HepG2 (cell line): ENCODE results near the gene CLTCL1. TPM values are rescaled to one million over a fixed set of nuclear protein-coding genes. Genes with fewer than 3 reads are reported as not detected.

ENCODE experiments used
- BRCA1 ChIP-seq: sonication (generic); formaldehyde crosslinking; IDR thresholded peaks from 2 replicates; pipeline ENCODE4 v1.4.0; 2020; ENCODE audit warnings: missing genetic modification reagents
- ETV5 ChIP-seq: IDR thresholded peaks from 2 replicates; pipeline ENCODE4 v1.6.1; 2018; ENCODE audit warnings: missing biosample characterization, missing genetic modification reagents, inconsistent platforms, borderline replicate concordance
- FIP1L1 ChIP-seq: fragments of 200-400 bp; formaldehyde crosslinking; IDR thresholded peaks from 2 replicates; pipeline ENCODE4 v1.6.1; 2018; ENCODE audit warnings: low read depth, mild to moderate bottlenecking, low read length, moderate library complexity, borderline replicate concordance; ENCODE audit not compliant: insufficient read depth
- FOXC1 ChIP-seq: sonication (generic); formaldehyde crosslinking; IDR thresholded peaks from 2 replicates; pipeline ENCODE4 v1.8.0; 2022; ENCODE audit warnings: mild to moderate bottlenecking, missing genetic modification reagents, borderline replicate concordance
- GTF3A ChIP-seq: sonication (generic); formaldehyde crosslinking; conservative IDR thresholded peaks from 2 replicates; pipeline ENCODE4 v1.4.0; 2020; ENCODE audit warnings: mild to moderate bottlenecking, missing genetic modification reagents
- HOXA3 ChIP-seq: sonication (generic); formaldehyde crosslinking; IDR thresholded peaks from 2 replicates; pipeline ENCODE4 v1.5.0; 2020; ENCODE audit warnings: missing genetic modification reagents
- KLF9 ChIP-seq: IDR thresholded peaks from 2 replicates; pipeline ENCODE4 v1.6.1; 2016; ENCODE audit warnings: low read depth
- MATR3 ChIP-seq: sonication (generic); formaldehyde crosslinking; IDR thresholded peaks from 2 replicates; pipeline ENCODE4 v1.4.0; 2020; ENCODE audit warnings: missing genetic modification reagents
- NFIB ChIP-seq: sonication (generic); formaldehyde crosslinking; IDR thresholded peaks from 2 replicates; pipeline ENCODE4 v1.9.0; 2021; ENCODE audit warnings: missing genetic modification reagents, mild to moderate bottlenecking, borderline replicate concordance
- PAX8 ChIP-seq: sonication (generic); formaldehyde crosslinking; IDR thresholded peaks from 2 replicates; pipeline ENCODE4 v1.8.0; 2022; ENCODE audit warnings: mild to moderate bottlenecking, missing genetic modification reagents, borderline replicate concordance
- RELA ChIP-seq: sonication (generic); formaldehyde crosslinking; IDR thresholded peaks from 2 replicates; pipeline ENCODE4 v1.4.0; 2020; ENCODE audit warnings: missing genetic modification reagents
- SRY ChIP-seq: sonication (generic); formaldehyde crosslinking; IDR thresholded peaks from 2 replicates; pipeline ENCODE4 v1.8.0; 2022; ENCODE audit warnings: mild to moderate bottlenecking, missing genetic modification reagents
- TBL1XR1 ChIP-seq: fragments of 150-350 bp; IDR thresholded peaks from 2 replicates; pipeline ENCODE4 v1.6.1; 2014; ENCODE audit warnings: borderline replicate concordance, low read length; ENCODE audit not compliant: partially characterized antibody
- ZMAT3 ChIP-seq: sonication (generic); formaldehyde crosslinking; conservative IDR thresholded peaks from 2 replicates; pipeline ENCODE4 v1.7.0; 2021; ENCODE audit warnings: missing genetic modification reagents
- ZNF251 ChIP-seq: sonication (generic); formaldehyde crosslinking; IDR thresholded peaks from 2 replicates; pipeline ENCODE4 v1.9.0; 2021; ENCODE audit warnings: mild to moderate bottlenecking, missing genetic modification reagents
- ZNF350 ChIP-seq: sonication (generic); formaldehyde crosslinking; IDR thresholded peaks from 2 replicates; pipeline ENCODE4 v1.4.0; 2020; ENCODE audit warnings: mild to moderate bottlenecking, low read depth, missing genetic modification reagents, borderline replicate concordance
- ZNF441 ChIP-seq: sonication (generic); formaldehyde crosslinking; IDR thresholded peaks from 2 replicates; pipeline ENCODE4 v1.7.0; 2021; ENCODE audit warnings: missing genetic modification reagents, borderline replicate concordance
- ZNF501 ChIP-seq: sonication (generic); formaldehyde crosslinking; IDR thresholded peaks from 2 replicates; pipeline ENCODE4 v1.5.1; 2020; ENCODE audit warnings: mild to moderate bottlenecking, moderate library complexity, missing genetic modification reagents
- ZNF547 ChIP-seq: sonication (generic); formaldehyde crosslinking; IDR thresholded peaks from 2 replicates; pipeline ENCODE4 v1.5.1; 2020; ENCODE audit warnings: mild to moderate bottlenecking, missing genetic modification reagents
- ZNF883 ChIP-seq: sonication (generic); formaldehyde crosslinking; IDR thresholded peaks from 2 replicates; pipeline ENCODE4 v1.5.1; 2020; ENCODE audit warnings: mild to moderate bottlenecking, missing genetic modification reagents; ENCODE audit errors: not compliant biosample characterization
- polyA plus RNA-seq, 8 experiments: library from polyadenylated mRNA; depleted of rRNA in 3 of 8; stranded (reverse) in 7 of 8; unstranded in 1 of 8; fragments of >200 nt; fragmentation: Illumina TruSeq in 4 of 8; extraction: Trizol in 4 of 8; gene quantifications; 2 replicates each; pipeline versions ENCODE4 v1.2.1 to v1.2.3, GENCODE V29; 2011 to 2016; ENCODE audit warnings: low read depth in 4 of 8, missing spikeins in 1 of 8, mixed read lengths in 1 of 8; ENCODE audit not compliant: insufficient read depth in 1 of 8
- total RNA-seq, 5 experiments: library from RNA; depleted of rRNA; stranded (reverse); fragments of >200 nt; fragmentation: Illumina TruSeq; extraction: Trizol; gene quantifications; 2 replicates each; pipeline ENCODE4 v1.2.3, GENCODE V29; 2016; ENCODE audit warnings: low read depth in 1 of 5
- TF ChIP-seq, protein P1 (sequence below): sonication (generic); formaldehyde crosslinking; IDR thresholded peaks from 2 replicates; pipeline ENCODE4 v1.5.0; 2020; ENCODE audit warnings: mild to moderate bottlenecking, low read depth, missing genetic modification reagents, borderline replicate concordance
- TF ChIP-seq, protein P2 (sequence below): fragments of 450-650 bp; IDR thresholded peaks from 2 replicates; pipeline ENCODE4 v1.6.1; 2016
- TF ChIP-seq, protein P3 (sequence below): sonication (generic); formaldehyde crosslinking; IDR thresholded peaks from 2 replicates; pipeline ENCODE4 v1.4.0; 2020; ENCODE audit warnings: missing genetic modification reagents
- TF ChIP-seq, protein P4 (sequence below): sonication (generic); formaldehyde crosslinking; IDR thresholded peaks from 2 replicates; pipeline ENCODE4 v1.4.0; 2020; ENCODE audit warnings: missing genetic modification reagents

The CLTCL1 gene
- total and polyA plus RNA-seq, 2 of the 13 experiments (the other 11 are each of a cell fraction or from before 2014, with no cell fraction given) = 8.1 to 10.9 TPM

DNA sequence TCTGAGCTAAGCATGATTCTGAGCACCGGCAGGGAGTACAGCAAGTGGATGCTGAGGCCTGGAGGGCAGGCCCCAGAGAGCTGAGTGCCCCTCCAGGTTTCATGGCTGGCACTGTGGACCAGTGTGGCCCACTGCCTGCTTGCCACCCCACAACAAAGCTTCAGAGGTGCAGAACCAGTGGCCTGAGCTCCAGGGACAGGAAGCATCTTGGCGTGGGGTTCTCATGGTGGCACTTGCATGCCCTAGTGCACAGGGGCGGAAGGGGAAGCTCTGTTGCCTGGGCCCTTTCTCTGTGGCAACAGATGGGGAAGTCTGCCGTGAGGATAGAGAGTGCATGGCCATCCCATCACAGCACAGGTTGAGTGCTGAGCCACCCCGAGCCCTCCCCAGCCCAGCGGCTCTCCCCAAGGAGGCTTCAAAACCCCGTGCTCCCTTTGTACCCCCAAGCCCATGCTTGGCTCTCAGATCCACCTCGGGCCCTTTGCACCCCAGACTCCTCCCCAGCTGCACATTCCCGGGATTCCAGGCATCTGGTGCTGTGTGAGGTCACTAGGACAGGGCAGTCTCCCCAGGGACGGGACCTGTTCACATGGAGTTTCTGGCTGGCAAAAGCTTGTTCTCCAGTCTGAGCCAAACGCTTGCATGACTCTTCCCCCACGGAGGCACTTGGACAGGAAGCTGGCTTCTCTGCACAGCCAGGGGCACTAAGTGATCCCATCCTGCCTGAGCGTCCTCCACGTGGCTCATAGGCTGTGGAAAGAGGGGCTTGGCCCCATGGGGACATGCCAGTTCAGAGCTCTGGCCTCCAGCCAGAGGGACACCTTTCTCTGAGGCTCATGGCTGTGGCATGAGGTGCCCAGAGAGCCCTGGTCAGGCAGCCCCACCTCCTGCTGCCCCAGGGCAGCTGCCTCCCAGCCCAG lies 117.2 kb downstream of the CLTCL1 start (continued):
- TF ChIP-seq NFIB = no peak
- no peak for TF ChIP-seq ZNF251 (CRISPR knock-in tag)
- no peak for TF ChIP-seq ZNF883
- TF ChIP-seq, protein P1, sequence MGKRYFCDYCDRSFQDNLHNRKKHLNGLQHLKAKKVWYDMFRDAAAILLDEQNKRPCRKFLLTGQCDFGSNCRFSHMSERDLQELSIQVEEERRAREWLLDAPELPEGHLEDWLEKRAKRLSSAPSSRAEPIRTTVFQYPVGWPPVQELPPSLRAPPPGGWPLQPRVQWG = no peak
- TF ChIP-seq FOXC1 (CRISPR knock-in tag) = peak; percentile 35; the same call in 1 of the 2 replicates
- TF ChIP-seq TBL1XR1 = no peak
- TF ChIP-seq FIP1L1 = no peak
- 0 out of 2 replicates have a peak, but pooled peaks have one; percentile 19 for TF ChIP-seq HOXA3 (CRISPR knock-in tag)
- TF ChIP-seq, protein P2, sequence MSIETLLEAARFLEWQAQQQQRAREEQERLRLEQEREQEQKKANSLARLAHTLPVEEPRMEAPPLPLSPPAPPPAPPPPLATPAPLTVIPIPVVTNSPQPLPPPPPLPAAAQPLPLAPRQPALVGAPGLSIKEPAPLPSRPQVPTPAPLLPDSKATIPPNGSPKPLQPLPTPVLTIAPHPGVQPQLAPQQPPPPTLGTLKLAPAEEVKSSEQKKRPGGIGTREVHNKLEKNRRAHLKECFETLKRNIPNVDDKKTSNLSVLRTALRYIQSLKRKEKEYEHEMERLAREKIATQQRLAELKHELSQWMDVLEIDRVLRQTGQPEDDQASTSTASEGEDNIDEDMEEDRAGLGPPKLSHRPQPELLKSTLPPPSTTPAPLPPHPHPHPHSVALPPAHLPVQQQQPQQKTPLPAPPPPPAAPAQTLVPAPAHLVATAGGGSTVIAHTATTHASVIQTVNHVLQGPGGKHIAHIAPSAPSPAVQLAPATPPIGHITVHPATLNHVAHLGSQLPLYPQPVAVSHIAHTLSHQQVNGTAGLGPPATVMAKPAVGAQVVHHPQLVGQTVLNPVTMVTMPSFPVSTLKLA = peak; percentile 31; the same call in 1 of the 2 replicates
- no peak for TF ChIP-seq ZMAT3 (CRISPR knock-in tag)
- no peak for TF ChIP-seq BRCA1 (CRISPR knock-in tag)
- TF ChIP-seq GTF3A (CRISPR knock-in tag) = no peak
- no peak for TF ChIP-seq ZNF350
- TF ChIP-seq ETV5 (CRISPR knock-in tag) = no peak
- TF ChIP-seq ZNF441 (CRISPR knock-in tag) = no peak
- TF ChIP-seq, protein P3, sequence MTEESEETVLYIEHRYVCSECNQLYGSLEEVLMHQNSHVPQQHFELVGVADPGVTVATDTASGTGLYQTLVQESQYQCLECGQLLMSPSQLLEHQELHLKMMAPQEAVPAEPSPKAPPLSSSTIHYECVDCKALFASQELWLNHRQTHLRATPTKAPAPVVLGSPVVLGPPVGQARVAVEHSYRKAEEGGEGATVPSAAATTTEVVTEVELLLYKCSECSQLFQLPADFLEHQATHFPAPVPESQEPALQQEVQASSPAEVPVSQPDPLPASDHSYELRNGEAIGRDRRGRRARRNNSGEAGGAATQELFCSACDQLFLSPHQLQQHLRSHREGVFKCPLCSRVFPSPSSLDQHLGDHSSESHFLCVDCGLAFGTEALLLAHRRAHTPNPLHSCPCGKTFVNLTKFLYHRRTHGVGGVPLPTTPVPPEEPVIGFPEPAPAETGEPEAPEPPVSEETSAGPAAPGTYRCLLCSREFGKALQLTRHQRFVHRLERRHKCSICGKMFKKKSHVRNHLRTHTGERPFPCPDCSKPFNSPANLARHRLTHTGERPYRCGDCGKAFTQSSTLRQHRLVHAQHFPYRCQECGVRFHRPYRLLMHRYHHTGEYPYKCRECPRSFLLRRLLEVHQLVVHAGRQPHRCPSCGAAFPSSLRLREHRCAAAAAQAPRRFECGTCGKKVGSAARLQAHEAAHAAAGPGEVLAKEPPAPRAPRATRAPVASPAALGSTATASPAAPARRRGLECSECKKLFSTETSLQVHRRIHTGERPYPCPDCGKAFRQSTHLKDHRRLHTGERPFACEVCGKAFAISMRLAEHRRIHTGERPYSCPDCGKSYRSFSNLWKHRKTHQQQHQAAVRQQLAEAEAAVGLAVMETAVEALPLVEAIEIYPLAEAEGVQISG (CRISPR knock-in tag) = peak; percentile 23; the same call in 1 of the 2 replicates
- TF ChIP-seq KLF9 (CRISPR knock-in tag) = no peak
- TF ChIP-seq SRY = peak; percentile 30; the same call in 1 of the 2 replicates
- 0 out of 2 replicates have a peak, but pooled peaks have one; percentile 28 for TF ChIP-seq ZNF501 (CRISPR knock-in tag)
- no peak for TF ChIP-seq PAX8
- TF ChIP-seq MATR3 (CRISPR knock-in tag) = no peak
- TF ChIP-seq, protein P4, sequence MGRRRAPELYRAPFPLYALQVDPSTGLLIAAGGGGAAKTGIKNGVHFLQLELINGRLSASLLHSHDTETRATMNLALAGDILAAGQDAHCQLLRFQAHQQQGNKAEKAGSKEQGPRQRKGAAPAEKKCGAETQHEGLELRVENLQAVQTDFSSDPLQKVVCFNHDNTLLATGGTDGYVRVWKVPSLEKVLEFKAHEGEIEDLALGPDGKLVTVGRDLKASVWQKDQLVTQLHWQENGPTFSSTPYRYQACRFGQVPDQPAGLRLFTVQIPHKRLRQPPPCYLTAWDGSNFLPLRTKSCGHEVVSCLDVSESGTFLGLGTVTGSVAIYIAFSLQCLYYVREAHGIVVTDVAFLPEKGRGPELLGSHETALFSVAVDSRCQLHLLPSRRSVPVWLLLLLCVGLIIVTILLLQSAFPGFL (CRISPR knock-in tag) = no peak
- TF ChIP-seq RELA = no peak
- no peak for TF ChIP-seq ZNF547 (CRISPR knock-in tag)
